ENCODE data around the gene LAX1. TPM values are rescaled to one million over a fixed set of nuclear protein-coding genes. Genes with fewer than 3 reads are reported as not detected.

Gene LAX1
- total RNA-seq, 6 experiments from 2014 or later = 0.06 to 0.47 (median 0.30) TPM

DNA sequence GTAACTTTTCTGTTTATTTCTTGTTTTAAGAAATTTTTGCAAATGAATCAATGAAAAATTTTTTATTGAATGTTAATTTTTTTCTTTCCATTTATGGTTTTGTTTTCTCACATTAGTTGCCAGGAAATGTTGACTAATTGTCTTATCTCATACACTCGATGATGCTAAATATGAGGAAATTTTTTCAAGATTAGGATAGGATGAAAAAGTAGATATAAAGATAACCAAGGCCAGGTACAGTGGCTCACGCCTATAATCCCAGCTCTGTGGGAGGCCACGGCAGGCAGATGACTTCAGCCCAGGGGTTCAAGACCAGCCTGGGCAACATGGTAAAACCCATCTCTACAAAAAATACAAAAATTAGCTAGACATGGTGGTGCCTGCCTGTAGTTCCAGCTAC, 12.6 kb downstream of the LAX1 start:
- TF ChIP-seq, protein P1, sequence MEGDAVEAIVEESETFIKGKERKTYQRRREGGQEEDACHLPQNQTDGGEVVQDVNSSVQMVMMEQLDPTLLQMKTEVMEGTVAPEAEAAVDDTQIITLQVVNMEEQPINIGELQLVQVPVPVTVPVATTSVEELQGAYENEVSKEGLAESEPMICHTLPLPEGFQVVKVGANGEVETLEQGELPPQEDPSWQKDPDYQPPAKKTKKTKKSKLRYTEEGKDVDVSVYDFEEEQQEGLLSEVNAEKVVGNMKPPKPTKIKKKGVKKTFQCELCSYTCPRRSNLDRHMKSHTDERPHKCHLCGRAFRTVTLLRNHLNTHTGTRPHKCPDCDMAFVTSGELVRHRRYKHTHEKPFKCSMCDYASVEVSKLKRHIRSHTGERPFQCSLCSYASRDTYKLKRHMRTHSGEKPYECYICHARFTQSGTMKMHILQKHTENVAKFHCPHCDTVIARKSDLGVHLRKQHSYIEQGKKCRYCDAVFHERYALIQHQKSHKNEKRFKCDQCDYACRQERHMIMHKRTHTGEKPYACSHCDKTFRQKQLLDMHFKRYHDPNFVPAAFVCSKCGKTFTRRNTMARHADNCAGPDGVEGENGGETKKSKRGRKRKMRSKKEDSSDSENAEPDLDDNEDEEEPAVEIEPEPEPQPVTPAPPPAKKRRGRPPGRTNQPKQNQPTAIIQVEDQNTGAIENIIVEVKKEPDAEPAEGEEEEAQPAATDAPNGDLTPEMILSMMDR (IDR thresholded peaks at IDR 0.05) = no peak
- no peak for TF ChIP-seq POLR2A (IDR thresholded peaks at IDR 0.05)
- no peaks in the 10 kb centered on the region for H3K4me1 ChIP-seq
- no peaks in the 10 kb centered on the region for H3K27me3 ChIP-seq
- H3K27ac ChIP-seq = no peak overlapping the region
- DNase-seq (no peak), ATAC-seq (no peak)
- no peaks in the 10 kb centered on the region for H3K9me3 ChIP-seq
- H3K4me3 ChIP-seq = no peak overlapping the region
- 76% methylated on average over 3 of the region's 3 CpGs for WGBS (ENCODE audit: insufficient coverage, low coverage, low lambda C conversion rate, missing lambda C conversion rate)
- intact Hi-C loops (cut with DNase I) = no loop called here
- no peaks in the 10 kb centered on the region for H3K36me3 ChIP-seq

DNA sequence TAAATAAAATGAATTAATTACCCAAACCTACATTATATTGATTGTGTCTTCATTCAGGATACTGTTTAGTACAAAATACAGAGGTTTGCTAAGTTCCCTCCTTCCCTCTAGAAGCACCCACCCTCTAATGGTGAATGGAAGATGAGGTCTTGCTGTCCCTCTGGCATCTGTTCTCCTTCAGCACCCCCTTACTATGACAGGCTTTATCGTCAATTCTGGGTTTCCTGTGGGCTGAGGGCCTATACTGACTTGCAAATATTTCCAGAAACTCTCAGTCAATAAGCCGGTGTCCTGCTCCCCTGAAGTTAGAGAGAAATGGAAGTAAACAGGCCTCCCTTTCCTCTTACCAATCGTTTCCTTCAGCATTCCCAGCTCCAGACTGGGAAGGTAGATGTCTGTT, 13.2 kb downstream of the LAX1 start:
- DNase-seq (no peak), ATAC-seq (no peak)
- no peak overlapping the region for H3K4me3 ChIP-seq
- intact Hi-C loops (cut with DNase I) = no loop called here
- no peaks in the 10 kb centered on the region for H3K27me3 ChIP-seq
- no peaks in the 10 kb centered on the region for H3K4me1 ChIP-seq
- no peaks in the 10 kb centered on the region for H3K36me3 ChIP-seq
- 29% methylated on average over 2 of the region's 3 CpGs for WGBS (ENCODE audit: insufficient coverage, low coverage, low lambda C conversion rate, missing lambda C conversion rate)
- H3K27ac ChIP-seq = no peak overlapping the region
- TF ChIP-seq, protein P1 (IDR thresholded peaks at IDR 0.05) = no peak
- no peak for TF ChIP-seq POLR2A (IDR thresholded peaks at IDR 0.05)
- no peaks in the 10 kb centered on the region for H3K9me3 ChIP-seq

DNA sequence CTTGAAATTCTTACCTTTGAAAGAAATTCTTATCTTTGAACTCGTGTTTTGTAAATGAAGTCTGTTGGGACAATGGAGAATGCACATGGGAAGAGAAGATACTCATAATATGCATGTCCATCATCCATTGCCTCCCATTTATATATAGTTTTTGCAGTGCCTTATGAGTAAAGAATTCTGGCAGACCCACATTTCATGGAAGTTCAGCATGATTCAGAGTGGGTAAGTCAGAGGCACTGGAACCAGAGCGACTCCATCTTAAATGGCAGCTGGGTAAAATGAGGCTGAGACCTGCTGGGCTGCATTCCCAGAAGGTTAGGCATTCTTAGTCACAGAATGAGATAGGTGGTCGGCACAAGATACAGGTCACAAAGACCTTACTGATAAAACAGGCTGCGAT, 13.8 kb downstream of the LAX1 start:
- no peaks in the 10 kb centered on the region for H3K27me3 ChIP-seq
- H3K9me3 ChIP-seq = no peaks in the 10 kb centered on the region
- H3K27ac ChIP-seq = no peak overlapping the region
- H3K4me1 ChIP-seq = no peaks in the 10 kb centered on the region
- DNase-seq (no peak), ATAC-seq (no peak)
- no peak overlapping the region for H3K4me3 ChIP-seq
- WGBS (ENCODE audit: insufficient coverage, low coverage, low lambda C conversion rate, missing lambda C conversion rate) = 64% methylated on average over 2 of the region's 4 CpGs
- no peak for TF ChIP-seq POLR2A (IDR thresholded peaks at IDR 0.05)
- intact Hi-C loops (cut with DNase I) = no loop called here
- H3K36me3 ChIP-seq = no peaks in the 10 kb centered on the region

DNA sequence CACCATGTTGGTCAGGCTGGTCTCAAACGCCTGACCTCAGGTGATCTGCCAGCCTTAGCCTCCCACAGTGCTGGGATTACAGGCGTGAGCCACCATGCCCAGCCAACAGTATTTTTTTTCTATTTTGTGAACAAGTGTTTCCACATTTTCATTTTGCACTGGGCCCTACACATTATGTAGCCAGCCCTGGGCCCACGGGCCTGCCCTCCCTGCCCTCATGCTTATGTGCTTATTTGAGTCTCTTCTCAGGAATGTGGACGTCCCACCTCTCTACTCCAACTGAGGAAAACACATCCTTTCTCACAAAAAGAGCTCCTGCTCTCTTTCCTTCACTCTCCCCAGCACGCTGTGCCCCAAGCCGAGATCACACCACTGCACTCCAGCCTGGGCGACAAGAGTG, 17.0 kb downstream of the LAX1 start:
- Histone ChIP-seq H3K4me1 (no peaks in the 10 kb centered on the region), H3K27me3 (no peaks in the 10 kb centered on the region), H3K9me3 (no peaks in the 10 kb centered on the region), H3K27ac (no peak overlapping the region), H3K4me3 (no peak overlapping the region), H3K36me3 (no peaks in the 10 kb centered on the region)
- TF ChIP-seq POLR2A (IDR thresholded peaks at IDR 0.05) = no peak
- TF ChIP-seq, protein P1 (IDR thresholded peaks at IDR 0.05) = no peak
- DNase-seq (no peak), ATAC-seq (no peak)
- WGBS (ENCODE audit: insufficient coverage, low coverage, low lambda C conversion rate, missing lambda C conversion rate) = 84% methylated on average over 6 of the region's 7 CpGs
- intact Hi-C loops (cut with DNase I) = no loop called here

DNA sequence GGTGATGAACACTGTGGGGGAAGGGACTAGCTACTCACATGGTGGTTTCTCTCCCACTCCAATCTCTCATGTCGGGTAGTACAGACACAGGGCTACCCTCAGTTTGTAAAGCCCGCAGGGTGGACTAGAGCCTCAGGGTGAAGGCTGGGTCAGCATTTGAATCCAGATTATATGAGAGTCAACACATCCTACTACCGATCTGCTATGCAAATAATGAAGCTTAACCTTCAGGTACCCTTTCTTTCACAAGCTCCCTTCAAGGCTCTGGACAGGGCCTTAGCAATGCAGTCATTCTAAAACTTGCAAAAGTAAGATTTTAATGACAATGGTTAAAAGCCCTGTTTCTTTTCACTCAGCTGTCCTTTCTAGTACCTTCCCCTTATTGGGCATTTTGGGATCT, 25.0 kb downstream of the LAX1 start:
- ATAC-seq = no peak
- WGBS (ENCODE audit: insufficient coverage, low coverage, low lambda C conversion rate, missing lambda C conversion rate) = 45% methylated on average over 1 of the region's 3 CpGs
- no peaks in the 10 kb centered on the region for H3K27me3 ChIP-seq
- H3K9me3 ChIP-seq = no peaks in the 10 kb centered on the region
- TF ChIP-seq POLR2A (IDR thresholded peaks at IDR 0.05) = no peak
- TF ChIP-seq, protein P1 (IDR thresholded peaks at IDR 0.05) = no peak
- H3K36me3 ChIP-seq = no peaks in the 10 kb centered on the region
- no peaks in the 10 kb centered on the region for H3K4me1 ChIP-seq
- intact Hi-C loops (cut with DNase I) = no loop called here
- H3K27ac ChIP-seq = no peak overlapping the region
- DNase-seq = no peak
- H3K4me3 ChIP-seq = no peak overlapping the region

Data from right lobe of liver (tissue), 6 donors.